ENCODE results near the gene OOSP2. TPM values are rescaled to one million over a fixed set of nuclear protein-coding genes. Genes with fewer than 3 reads are reported as not detected.
"Not testable (repeated sequence)": the region's sequence is repeated elsewhere in the genome, so short reads cannot be mapped to it uniquely, and the experiment has no call there.

OOSP2 gene, protein sequence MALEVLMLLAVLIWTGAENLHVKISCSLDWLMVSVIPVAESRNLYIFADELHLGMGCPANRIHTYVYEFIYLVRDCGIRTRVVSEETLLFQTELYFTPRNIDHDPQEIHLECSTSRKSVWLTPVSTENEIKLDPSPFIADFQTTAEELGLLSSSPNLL
- total RNA-seq: not detected
- long read RNA-seq: 0 reads

DNA sequence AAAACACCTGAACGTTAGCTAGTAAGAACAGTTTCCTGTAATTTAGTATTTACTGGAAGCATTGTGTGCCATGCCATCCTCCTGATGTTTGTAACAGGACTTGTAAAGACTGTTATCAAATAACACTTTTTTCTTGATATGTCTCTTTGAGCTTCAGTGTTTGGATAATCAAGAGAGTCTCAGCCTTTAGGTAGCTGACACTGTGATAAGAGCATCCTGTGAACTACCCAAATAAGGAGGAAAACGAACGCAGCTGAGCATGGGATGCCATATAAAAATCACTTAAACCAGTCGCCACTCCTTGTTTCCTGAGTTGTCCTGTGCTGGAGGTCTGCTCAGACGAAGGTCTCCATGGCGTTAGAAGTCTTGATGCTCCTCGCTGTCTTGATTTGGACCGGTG lies at the start of gene OOSP2:
TSS of gene OOSP2 (plus strand) at position 301 of the 400 bp plus-strand sequence. CDS start at position 352, 51 bp downstream.
- ATAC-seq (no peak), DNase-seq (no peak)
- intact Hi-C loops (cut with DNase I): no loop called here

DNA sequence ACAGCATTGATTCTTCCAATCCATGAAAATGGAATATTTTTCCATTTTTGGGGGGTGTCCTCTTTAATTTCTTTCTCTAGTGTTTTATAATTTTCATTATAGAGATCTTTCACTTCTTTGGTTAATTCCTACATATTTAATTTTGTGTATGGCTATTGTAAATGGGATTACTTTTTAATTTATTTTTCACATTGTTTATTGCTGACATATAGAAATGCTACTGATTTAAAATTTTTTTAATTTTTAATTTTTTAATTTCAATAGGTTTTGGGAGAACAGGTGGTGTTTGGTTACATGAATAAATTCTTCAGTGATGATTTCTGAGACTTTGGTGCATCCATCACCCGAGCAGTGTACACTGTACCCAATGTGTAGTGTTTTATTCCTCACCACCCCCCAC lies 49.8 kb upstream of the OOSP2 start:
- ATAC-seq (no peak), DNase-seq (no peak)
- intact Hi-C loops (cut with DNase I): no loop called here

DNA sequence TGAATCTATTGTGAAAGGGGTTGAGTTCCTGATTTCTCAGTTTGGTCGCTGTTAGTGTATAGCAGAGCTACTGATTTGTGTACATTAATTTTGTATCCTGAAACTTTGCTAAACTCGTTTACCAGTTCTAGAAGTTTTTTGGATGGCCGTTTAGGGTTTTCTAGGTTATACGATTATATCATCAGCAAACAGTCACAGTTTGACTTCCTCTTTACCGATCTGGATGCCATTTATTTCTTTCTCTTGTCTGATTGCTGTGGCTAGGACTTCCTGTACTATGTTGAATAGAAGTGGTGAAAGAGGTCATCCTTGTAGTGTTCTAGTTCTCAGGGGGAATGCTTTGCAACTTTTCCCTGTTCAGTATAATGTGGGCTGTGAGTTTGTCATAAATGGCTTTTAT lies 47.8 kb upstream of the OOSP2 start:
- ATAC-seq (no peak), DNase-seq (no peak)
- intact Hi-C loops (cut with DNase I): no loop called here

DNA sequence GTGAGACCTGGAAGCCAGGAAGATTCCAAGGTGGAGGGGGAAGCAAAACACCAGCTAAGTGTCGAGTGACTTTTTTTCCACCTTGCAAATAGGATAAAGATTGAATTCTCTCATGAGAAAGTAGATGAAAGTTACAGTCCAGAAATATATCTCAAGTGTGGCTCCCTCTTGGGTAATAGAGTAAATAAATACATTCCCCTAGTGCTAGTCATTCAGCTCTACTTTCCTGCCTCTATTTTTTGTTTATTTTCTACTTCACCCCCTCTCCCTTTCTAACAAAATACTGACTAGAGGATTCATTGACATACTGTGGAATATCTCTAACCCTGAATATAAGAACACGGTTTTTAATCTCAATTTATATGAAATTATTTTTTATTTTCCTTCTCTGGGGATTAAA lies 42.4 kb upstream of the OOSP2 start:
- ATAC-seq (no peak), DNase-seq (no peak)
- intact Hi-C loops (cut with DNase I): no loop called here

DNA sequence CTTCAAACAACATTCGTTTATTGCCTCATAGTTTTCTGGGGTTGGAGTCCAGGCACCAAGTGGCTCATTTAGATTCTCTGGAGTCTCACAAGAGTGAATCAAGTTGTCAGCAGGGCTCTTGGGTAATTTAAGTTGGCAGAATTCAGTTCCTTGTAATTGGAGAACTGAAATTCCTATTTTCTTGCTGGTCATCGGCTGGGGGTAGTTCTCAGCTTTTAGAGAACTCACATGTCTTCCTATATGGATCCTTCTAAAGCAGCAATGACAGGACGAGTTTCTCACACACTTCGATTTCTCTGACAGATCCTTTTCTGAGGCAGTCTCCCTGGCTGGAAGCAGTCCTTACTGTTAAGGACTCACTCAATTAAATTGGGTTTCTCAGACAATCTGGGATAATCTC lies 40.5 kb upstream of the OOSP2 start:
- DNase-seq (no peak), ATAC-seq (no peak)
- intact Hi-C loops (cut with DNase I): no loop called here

DNA sequence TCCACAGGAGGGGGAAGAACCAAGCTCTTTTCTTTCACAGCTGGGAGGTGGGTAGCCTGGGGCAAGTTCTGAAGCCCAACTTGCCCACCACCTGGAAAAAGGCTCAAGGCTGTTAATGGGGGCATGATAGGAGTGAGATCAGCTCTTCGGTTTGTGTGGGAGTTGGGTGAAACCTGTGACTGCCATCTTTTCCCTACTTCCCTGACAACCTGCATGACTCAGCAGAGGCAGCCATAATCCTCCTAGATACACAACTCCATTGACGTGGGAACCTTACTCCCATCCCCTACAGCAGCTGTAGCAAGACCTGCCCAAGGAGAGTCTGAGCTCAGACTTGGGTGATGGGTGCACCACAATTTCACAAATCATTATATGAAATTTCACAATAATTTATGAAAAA lies 36.5 kb upstream of the OOSP2 start:
- intact Hi-C loops (cut with DNase I): no loop called here
- DNase-seq: no peak
- no peak for ATAC-seq

DNA sequence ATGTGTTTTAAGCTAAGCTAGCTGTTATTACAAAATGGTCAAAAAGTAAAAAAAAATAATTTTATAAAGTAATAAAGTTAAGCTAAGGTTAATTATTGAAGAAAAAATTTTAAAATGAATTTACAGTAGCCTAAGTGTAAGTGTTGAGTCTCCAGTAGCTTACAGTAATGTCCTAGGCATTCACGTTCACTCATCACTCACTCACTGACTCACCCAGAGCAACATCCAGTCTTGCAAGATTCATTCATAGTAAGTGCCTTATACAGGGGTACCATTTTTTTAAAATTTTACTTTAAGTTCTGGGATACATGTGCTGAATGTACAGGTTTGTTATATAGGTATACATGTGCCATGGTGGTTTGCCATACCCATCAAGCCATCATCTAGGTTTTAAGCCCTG lies 34.8 kb upstream of the OOSP2 start:
- DNase-seq (no peak), ATAC-seq (no peak)
- intact Hi-C loops (cut with DNase I): no loop called here

DNA sequence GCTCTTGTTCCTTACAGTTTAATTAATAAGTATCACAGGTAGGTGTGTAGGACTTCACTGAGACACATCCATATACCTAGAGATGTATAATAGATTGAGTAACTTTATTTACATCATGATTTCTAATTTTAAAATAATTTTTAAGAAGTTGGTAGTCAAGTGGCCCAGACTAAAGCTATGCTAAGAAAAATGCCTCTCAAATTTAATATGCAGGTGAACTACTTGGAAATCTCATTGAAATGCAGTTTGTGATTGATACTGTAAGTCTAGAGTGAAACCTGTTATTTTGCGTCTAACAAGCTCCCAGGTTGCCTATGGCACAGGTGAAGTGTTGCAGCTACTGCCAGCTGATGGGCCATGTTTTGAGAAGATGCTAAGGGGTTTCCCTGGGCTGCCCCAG lies 23.3 kb upstream of the OOSP2 start, which contains the start of gene OOSP4B:
TSS of gene OOSP4B (plus strand) at position 301 of the 400 bp plus-strand sequence.
- ATAC-seq: no peak
- intact Hi-C loops (cut with DNase I): no loop called here
- no peak for DNase-seq

DNA sequence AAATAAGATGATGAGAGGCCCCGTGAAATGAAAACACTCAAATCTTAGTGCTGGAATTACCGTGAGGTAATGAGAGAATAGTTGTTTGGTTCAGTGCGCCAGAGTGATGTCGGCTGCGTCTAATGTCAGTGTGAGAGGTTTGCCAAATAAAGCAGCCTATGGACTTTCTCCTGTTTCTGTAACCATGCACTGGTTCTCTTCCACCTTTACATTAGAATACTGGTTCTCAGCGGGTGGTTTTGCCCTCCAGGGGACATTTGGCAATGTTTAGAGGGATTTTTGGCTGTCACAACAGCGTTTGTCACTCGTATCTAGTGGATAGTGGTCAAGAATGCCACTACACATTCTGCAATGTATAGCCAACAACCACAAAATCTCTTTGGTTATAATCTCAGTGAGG lies 22.2 kb upstream of the OOSP2 start:
- intact Hi-C loops (cut with DNase I): no loop called here
- no peak for DNase-seq
- no peak for ATAC-seq

DNA sequence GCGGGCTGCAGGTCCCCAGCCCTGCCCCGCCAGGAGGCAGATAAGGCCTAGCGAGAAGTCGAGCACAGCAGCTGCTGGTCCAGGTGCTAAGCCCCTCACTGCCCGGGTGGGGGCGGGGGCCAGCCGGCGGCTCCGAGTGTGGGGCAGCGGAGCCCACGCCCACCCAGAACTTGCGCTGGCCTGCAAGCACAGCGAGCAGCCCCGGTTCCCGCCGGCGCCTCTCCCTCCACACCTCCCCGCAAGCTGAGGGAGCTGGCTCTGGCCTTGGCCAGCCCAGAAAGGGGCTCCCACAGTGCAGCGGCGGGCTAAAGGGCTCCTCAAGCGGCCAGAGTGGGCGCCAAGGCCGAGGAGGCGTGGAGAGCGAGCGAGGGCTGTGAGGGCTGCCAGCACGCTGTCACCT lies 19.8 kb upstream of the OOSP2 start:
- DNase-seq; intact Hi-C loops (cut with DNase I); ATAC-seq: not testable (repeated sequence)

DNA sequence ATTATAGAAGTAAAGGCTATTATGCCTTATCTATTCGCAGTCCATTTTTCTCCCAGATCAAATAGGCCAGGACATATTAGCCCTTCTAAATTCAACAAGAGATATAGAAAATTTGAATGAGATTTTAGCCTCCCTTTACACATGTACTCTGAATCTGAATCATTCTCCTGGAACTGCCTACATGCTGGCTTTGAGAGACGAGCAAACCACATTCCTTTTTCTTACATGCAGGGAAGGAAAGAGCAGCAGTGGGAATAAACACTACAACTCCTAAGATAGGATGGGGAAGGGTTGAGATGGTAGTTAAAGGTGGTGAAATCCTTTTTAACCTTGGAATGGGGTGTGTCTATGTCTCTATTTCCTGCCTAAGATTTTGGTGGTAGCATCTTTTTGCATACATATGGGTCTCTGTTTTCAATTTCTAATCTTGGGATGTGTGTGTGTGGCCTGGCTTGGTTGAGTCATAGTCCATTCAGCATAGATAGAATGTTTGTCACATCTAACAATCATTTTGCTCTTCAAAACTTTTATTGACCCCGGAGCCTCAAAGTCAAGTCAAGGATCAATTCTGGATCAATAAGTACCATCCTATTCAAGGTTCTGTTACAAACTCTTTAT lies 11.1 kb upstream of the OOSP2 start:
- no peak for ATAC-seq
- DNase-seq: no peak
- intact Hi-C loops (cut with DNase I): no loop called here

DNA sequence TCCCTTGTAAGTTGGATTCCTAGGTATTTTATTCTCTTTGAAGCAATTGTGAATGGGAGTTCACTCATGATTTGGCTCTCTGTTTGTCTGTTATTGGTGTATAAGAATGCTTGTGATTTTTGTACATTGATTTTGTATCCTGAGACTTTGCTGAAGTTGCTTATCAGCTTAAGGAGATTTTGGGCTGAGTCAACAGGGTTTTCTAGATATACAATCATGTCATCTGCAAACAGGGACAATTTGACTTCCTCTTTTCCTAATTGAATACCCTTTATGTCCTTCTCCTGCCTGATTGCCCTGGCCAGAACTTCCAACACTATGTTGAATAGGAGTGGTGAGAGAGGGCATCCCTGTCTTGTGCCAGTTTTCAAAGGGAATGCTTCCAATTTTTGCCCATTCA lies 10.2 kb downstream of the OOSP2 start:
- ATAC-seq; intact Hi-C loops (cut with DNase I); DNase-seq: not testable (repeated sequence)

DNA sequence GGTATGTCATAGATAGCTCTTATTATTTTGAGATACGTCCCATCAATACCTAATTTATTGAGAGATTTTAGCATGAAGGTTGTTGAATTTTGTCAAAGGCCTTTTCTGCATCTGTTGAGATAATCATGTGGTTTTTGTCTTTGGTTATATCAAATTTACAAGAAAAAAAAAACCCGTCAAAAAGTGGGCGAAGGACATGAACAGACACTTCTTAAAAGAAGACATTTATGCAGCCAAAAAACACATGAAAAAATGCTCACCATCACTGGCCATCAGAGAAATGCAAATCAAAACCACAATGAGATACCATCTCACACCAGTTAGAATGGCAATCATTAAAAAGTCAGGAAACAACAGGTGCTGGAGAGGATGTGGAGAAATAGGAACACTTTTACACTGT lies 10.6 kb downstream of the OOSP2 start:
- ATAC-seq; intact Hi-C loops (cut with DNase I); DNase-seq: not testable (repeated sequence)

DNA sequence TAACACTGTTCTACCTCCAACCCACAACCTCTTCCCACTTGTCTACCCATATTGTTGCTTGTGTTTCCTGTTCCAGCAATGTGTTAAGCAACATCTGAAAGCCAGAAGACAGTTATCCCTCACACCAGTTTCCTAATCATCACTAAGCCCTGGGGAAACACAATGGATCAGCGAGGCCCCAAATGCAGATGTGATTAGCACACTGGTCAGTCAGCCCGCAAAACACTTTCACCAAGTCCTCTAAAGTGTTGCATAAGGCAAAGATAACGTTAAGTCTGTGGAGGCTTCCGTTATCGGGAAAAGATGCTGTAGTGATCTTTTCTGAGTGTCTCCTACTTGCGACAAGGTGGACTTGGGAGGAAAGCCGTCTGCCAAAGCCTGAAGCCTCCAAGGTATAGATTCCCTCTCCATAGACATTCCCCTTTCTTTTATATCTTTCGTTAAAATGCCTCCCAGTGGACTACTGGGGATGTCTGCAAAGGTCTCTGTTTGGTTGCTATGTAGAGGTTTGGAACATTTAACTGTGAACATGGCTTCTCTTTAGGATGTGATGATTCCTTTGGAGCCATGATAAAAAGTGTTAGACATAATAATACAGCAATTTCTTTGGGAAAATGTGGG lies 16.2 kb downstream of the OOSP2 start, which contains the start of gene MS4A3:
TSS of gene MS4A3 (plus strand) at position 317 of the 621 bp plus-strand sequence. CDS start 4,496 bp downstream, outside the sequence.
- ATAC-seq: no peak
- intact Hi-C loops (cut with DNase I): no loop called here
- DNase-seq: no peak

DNA sequence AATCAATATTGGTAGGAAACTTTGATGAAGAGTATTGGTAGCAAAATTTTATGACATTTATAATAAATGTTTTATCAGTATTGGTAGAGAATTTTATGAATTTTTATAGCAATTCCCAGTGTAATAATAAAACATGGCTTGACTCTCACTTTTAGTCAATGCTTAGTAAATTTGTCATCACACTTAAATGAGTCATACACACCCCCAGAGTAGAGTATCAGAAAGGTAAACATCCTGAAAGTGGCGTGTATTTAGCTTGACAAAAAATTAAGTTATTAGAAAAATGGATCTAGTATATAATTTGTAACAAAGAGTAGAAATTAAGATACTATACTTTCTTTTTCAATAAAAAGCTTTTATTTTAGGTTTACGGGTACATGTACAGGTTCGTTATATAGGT lies 18.8 kb downstream of the OOSP2 start:
- intact Hi-C loops (cut with DNase I): no loop called here
- DNase-seq (no peak), ATAC-seq (no peak)

DNA sequence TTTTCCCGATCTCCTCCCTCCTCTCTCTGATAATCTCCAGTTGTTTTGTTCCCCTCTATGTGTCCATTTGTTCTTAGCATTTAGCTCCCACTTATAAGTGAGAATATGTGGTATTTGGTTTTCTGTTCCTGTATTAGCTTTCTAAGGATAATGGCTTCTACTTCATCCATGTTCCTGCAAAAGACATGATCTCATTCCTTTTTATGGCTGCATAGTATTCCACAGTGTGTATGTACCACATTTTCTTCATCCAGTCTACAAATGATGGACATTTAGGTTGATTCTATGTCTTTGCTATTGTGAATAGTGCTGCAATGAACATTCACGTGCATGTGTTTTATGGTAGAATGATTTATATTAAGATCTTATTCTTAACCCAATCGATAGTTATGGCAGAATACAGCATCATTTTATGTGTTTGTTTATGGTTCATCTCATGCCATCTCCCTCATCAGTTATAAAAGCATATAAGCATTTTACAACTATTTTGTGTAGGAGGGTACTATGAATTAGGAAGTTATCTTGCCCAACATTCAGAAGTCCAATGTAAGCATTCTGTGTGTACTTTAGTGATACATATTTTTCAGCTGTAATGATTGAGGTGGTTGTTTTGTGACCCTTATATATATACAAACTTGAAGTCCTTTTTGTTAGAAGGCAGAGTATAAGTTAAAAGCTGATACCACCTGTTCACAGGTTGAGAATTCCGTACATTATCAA lies 19.5 kb downstream of the OOSP2 start:
- intact Hi-C loops (cut with DNase I): no loop called here
- ATAC-seq: no peak

DNA sequence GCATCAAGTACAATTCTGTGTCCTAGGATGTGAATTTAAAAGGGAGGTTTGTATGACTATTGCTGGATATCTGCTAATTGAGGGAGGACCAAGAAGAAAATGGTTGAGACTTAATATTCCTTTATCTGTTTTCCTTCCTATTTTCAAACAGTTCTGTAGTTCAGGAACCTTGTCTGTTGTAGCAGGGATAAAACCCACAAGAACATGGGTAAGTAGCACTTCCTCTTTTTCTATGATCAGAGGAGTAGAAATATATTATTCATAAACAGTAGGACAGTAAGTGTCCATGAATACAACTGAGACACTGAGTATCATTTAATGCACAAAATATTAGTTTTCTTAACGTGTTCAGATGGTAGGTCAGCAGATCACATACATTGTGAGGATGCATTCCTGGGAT lies 23.9 kb downstream of the OOSP2 start:
- ATAC-seq: no peak

More for the DNA sequence above, 19.5 kb downstream of the OOSP2 start:
- DNase-seq: no peak

DNA sequence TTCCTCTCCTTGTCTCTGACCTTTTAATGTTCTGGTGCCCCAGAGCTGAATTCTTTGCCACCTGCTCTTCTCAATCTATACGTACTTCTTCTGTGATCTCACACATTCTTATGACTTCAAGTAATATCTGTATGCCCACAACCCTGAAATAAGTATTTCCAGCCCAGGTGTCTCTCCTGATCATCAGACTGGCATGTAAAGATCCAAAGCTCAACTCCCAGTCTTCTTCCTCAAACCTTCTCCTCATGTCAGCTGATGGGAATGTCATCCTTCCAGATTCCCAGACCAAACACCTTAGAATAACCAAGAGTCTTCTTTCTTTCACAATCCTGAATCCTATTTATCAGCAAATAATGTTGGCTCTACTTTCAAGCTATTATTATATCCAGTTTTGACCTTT lies 25.6 kb downstream of the OOSP2 start:
- DNase-seq (no peak), ATAC-seq (no peak)
- intact Hi-C loops (cut with DNase I): no loop called here

More for the DNA sequence above, 23.9 kb downstream of the OOSP2 start:
- intact Hi-C loops (cut with DNase I): no loop called here
- DNase-seq: no peak

DNA sequence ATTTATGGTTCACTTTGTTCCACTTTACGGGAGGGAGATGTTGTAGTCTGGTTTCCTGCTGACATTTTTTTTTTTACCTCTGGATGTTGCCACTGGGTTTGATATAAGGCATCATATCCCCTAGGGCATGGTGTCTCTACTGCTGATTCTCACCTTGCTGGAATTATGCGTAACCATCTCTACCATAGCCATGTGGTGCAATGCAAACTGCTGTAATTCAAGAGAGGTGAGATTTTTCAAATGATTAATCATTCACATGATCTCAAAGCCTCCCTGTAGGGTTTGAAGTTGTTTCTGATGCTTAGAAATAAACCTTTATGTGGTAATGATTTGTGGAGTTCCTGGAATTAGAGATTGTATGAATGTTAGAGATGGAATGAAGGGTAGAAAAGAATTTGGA lies 29.2 kb downstream of the OOSP2 start:
- no peak for ATAC-seq
- intact Hi-C loops (cut with DNase I): no loop called here
- no peak for DNase-seq

DNA sequence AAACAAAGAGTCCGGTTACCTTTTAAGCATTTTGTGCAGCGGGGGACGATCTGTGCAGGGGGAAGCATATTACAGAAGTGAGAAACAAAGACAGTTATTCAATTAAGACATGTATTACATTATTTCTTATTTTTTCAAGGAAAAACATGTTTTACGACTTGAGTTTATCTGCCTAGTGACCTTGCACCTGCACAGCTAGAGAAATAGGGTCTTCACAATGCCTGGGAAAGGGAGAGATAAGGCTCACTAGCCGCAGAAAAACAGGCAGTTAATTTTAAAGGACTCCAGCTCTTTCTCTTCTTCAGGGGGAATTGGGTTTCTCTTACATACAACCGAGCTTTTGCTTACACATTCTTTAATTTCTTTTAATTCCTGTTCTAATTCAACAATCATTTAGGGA lies 31.4 kb downstream of the OOSP2 start:
- ATAC-seq; DNase-seq; intact Hi-C loops (cut with DNase I): not testable (repeated sequence)
